NOMO-1 treated with dmso at 0.1 percent for 144 hours (cell line): Measurements from ENCODE around the gene PRAMEF5.
"Not testable (repeated sequence)": the region's sequence is repeated elsewhere in the genome, so short reads cannot be mapped to it uniquely, and the experiment has no call there.

Experiments used
- DNase-seq: peaks from one replicate; lab custom pipeline; 2025; ENCODE audit not compliant: unreplicated experiment; lab: John Stamatoyannopoulos, UW

Gene PRAMEF5

DNA sequence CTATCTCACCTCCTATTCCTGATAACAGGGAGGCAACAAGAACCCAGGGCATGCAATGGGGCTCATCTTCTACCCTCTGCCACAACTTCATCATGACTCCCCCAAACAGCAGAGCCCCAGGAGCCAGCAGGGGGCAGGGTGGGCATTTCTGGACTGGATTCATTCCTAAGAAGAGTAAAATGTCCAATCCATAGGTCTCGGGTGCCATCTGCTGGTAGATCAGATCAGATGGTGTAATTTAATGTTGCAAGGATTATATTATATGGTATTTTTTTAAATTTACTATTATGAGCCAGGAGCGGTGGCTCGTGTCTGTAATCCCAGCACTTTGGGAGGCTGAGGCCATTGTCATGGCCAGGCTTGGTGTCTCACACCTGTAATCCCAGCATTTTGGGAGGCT is 11.1 kb downstream of the PRAMEF5 start:
- DNase-seq, result not testable (repeated sequence)

DNA sequence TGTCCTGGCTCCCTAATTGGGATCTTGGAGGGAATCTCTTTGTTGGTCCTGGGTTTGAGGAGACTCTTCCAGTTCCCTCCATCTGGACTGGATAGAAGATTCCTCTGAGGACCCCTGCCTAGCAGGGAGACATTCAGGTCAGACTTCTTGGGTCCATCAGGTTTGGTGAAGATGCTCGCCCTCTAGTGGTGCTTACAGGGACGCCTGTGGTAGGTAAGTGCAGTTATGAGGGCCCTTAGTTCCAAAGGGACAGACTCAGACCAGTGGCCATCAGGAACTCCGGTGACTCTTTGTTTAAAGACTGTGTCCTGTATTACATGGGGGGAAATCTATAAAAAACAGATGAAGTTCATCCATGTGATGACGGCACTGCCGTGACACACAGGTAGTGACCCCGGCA is 23.0 kb downstream of the PRAMEF5 start:
- DNase-seq, result not testable (repeated sequence)

DNA sequence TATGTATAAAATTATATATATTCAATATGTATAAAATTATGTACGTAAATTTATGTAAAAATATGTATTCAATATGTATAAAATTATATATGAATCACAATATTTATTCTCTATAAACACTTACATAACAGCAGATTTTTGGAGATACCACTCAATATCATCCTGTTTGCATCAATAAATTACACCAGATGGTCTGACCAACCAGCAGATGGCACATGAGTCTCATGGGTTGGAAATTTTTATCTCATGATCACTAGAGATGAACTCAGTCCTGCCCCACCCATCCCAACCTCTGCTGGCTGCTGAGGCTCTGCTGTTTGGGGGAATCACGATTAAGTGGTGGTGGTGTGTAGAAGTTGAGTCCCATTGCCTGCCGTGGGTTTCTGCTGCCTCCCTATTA is 25.6 kb downstream of the PRAMEF5 start:
- DNase-seq, result not testable (repeated sequence)

DNA sequence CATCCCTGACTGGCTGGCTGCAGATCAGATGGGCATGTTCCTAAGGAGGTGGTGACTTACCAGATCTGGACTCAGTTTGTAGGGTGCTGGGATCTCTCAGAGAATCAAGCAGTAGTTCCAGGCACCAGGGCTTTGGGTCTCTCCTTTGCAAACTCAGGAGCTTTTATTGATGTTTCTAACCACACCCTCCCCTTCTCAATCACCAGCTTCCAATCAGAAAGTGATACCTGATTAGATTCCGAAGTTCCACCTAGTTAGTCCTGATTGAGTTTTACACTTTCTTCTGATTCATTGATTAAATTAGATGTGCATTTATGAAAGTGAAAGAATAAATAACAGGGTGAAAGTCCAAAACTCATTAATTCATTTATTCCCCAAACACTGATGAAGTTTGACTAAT is 31.0 kb downstream of the PRAMEF5 start, which contains the start of gene PRAMEF8:
Gene PRAMEF8 (minus strand): TSS at position 101 of the 400 bp plus-strand sequence. CDS start 1,046 bp downstream, outside the sequence.
- DNase-seq, result not testable (repeated sequence)

DNA sequence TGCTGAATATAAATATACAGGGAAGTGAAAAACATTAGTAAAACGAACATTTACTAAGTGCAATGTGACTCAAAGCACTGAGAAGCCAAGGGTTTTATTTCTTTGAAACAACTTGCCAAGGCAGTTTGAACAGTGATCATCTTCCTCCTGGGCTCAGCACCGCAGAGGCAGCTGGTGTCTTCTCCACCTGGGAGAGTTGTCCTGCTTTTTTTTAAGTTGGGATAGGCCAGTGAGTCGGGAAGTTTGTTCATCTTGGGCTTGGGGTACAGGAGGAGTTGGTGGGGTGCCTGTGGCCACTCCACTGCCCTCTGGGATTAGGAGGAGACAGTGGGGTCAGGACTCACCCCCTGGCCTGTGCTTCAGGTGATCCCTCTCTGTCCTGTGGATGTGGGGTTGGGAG is 35.0 kb downstream of the PRAMEF5 start:
- DNase-seq, result not testable (repeated sequence)

DNA sequence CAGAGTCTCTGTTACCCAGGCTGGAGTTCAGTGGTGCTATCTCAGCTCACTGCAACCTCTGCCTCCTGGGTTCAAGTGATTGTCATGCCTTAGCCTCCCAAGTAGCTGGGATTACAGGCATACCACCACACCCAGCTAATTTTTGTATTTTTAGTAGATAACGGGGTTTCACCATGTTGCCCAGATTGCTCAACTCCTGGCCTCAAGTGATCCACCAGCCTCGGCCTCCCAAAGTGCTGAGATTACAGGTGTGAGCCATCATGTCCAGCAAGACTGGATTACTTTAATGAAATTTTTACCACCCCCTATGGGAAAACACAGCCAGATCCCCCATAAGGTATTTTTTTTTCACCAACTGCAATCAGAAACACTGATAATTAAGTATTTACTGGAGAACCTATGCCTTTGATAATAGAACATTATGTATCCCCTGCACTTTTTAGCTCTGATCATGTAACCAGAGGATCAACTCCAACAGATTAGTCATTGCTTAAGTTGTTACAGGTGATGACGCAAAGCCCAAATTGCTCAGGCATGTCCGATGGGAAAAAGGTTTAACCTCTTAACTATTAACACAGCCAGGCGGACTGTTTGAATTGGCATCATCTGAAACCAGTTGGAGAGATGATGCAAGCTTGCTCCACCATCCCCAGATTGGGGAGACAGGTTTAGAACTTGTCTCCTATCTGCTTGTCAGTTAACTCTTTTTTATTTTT is 43.4 kb downstream of the PRAMEF5 start:
- not testable (repeated sequence) for DNase-seq

DNA sequence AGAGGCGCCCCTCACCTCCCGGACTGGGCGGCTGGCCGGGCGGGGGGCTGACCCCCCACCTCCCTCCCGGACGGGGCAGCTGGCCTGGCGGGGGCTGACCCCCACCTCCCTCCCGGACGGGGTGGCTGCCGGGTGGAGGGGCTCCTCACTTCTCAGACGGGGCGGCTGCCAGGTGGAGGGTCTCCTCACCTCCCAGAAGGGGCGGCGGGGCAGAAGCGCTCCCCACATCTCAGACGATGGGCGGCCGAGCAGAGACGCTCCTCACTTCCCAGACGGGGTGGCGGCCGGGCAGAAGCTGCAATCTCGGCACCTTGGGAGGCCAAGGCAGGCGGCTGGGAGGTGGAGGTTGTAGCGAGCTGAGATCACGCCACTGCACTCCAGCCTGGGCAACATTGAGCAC is 44.7 kb downstream of the PRAMEF5 start:
- not testable (repeated sequence) for DNase-seq

DNA sequence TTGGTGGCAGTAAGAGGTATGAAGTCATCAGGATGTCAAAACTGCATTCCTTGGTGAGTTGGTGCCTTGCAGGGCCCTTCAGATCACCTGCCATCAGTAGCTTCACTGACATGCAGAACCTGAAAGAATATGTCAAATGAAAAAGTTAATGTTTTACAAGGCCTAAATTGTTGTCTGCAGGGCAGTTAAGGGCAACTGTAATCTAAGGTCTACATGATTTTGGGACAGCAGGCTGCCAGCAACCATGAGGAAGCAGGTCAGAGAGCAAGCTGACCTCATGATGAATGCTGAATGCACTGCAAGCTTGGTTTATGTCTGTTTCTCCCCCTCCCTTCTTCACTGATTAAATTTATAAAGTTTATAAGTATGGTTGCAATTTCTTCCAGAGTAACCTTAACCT is 48.2 kb downstream of the PRAMEF5 start:
- DNase-seq, result not testable (repeated sequence)

DNA sequence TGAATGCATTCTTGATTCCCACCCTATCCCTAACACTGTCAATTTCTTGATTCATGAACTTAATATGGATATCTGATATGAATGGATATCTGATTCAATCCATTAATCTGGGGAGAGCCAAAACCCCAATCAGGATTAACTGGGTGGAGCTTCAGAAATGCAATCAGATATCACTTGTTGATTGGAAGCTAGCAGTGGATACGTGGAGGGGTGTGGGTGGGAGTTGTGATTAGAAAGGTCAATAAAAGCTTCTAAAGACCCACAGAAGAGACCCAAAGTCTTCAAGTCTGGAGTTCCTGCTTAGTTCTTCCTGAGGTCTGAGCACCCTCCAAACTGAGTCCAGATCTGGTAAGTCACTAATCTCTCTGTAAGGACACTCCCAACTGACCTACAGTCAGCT is 49.2 kb downstream of the PRAMEF5 start, which contains the start of gene PRAMEF33:
Gene PRAMEF33 (plus strand): TSS at position 301 of the 400 bp plus-strand sequence. CDS start 2,416 bp downstream, outside the sequence.
- not testable (repeated sequence) for DNase-seq
